ENCODE results near the gene PIEZO2.

- TF ChIP-seq CTCF (conservative IDR thresholded peaks at IDR 0.05), result no peak
- TF ChIP-seq ZFX (IDR thresholded peaks at IDR 0.05), result no peak
Measured at GRCh38 chr18:10856132-10856531, 293.2 kb downstream of the PIEZO2 start.

All from C4-2B (cell line).